Stimulated activated CD8-positive, alpha-beta memory T cell treated with anti-CD3 and anti-CD28 coated beads, Interleukin-7, amount 100 ng/mL, for 48 hours (primary cell): Measurements from ENCODE around the gene ABCA4.
"Not testable (repeated sequence)": the region's sequence is repeated elsewhere in the genome, so short reads cannot be mapped to it uniquely, and the experiment has no call there.

Experiments
- DNase-seq, 2 donors: peaks; one replicate each; pipeline ENCODE4 v3.0.0-alpha.2; 2020; ENCODE audit warnings: low read depth in 1 of 2; ENCODE audit errors: extremely low read depth in 1 of 2

The ABCA4 gene

DNA sequence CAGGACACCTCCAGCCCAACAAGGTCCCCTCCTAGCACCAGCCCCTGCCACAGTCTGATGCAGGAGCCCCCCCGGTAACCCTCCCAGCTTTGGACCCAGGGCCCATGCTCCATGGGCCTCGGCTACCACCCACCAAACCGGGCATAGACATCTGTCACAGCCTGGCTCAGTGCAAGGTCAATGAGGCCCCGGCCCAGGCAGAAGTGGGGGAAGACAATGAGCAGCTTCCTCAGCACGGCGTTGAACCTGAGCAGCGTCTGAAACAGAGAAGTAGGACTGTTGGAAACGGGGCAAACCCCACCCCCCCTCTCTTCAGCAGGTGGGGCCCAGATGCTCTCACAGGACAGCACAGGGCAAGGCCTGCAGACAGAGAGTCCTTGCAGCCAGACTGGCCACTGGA, 109.8 kb downstream of the ABCA4 start:
- DNase-seq, result no peak

DNA sequence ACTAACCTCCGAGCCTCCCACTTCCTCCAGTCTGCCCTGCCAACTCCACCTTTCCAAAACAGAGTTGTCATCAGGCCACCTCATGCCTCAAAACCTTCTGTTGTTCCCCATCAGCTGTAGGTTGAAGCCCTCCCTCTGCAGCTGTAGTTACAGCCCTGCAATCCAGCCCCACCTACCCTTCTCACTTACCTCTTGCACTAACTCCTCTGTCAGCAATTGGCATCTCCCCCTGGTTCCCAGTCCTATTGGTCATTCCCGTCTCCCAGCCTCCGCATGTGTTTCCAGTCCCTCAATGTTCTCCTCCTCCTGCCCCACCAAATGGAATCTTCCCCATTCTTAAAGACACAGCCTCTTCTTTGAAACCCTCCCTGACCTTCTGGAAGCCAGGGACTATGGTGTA, 111.6 kb downstream of the ABCA4 start:
- no peak for DNase-seq

DNA sequence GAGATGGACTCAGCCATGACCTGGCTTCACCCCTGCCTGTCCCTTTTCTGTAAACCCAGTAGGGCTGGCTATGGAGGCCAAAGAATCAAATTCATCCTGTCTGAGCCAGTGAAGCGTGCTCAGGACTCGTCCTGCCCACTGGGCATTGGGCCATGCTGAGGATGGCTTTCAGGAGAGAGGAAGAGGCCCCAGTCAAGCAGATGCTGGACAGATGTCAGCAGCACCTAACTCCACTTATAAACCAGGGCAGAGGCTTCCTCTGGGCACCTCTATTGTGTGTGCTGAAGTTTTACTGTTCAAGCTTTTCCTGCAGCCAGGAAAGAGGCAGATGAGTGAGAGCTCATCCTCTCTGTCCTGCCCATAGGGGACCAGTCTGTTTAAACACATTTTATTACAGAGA, 114.3 kb downstream of the ABCA4 start:
- no peak for DNase-seq

DNA sequence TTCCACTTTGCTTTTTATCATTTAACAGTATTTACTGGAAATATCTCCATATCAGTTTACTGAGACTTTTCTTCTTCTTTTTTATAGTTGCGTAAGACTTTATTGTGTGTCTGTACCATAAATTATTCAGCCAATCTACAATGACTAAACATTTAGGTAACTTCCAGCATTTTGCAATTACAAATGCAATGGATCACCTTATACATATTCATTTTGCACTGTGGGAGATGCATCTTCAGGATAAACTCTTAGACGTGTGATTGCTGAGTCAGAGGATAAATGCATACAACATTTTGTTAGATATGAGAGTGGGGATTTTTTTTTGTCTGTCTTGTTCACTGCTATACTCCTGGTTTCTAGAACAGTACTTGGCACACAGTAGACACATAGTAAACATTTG, 116.0 kb downstream of the ABCA4 start:
- no peak for DNase-seq

DNA sequence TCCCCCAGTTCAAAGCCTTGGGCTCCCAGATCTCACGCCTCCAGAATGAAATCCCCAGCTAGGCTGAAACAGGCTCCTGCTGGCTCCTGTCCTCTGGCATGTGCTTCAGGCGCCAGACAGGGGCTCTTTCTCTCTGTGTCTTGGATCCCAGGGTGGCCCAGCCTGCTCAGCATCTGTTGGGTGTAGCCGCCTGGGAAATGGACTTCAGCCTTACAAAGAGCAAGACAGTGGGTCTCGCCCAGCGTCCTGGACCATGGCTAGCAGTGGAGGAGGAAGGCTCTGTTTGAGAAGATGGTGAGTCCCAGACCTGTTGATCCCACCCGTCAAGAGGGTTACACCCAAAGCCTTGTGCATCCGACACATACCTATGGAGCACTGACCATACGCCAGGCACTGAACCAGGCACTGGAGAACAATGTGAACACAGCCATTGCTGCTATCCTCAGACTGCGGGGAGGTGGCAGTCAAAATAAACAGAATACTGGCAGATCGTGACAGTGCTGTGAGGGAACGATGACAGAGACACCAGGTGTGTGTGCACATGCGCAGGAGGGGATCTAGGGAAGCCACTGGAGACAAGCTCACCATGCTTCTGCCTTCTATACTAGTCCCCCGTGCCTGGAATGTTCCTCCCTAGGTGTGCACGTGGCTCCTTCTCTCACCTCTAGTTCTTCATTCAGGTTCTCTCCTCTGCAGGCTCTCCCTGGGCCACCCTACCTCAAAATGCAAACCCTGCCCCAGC, 118.7 kb downstream of the ABCA4 start:
- no peak for DNase-seq

DNA sequence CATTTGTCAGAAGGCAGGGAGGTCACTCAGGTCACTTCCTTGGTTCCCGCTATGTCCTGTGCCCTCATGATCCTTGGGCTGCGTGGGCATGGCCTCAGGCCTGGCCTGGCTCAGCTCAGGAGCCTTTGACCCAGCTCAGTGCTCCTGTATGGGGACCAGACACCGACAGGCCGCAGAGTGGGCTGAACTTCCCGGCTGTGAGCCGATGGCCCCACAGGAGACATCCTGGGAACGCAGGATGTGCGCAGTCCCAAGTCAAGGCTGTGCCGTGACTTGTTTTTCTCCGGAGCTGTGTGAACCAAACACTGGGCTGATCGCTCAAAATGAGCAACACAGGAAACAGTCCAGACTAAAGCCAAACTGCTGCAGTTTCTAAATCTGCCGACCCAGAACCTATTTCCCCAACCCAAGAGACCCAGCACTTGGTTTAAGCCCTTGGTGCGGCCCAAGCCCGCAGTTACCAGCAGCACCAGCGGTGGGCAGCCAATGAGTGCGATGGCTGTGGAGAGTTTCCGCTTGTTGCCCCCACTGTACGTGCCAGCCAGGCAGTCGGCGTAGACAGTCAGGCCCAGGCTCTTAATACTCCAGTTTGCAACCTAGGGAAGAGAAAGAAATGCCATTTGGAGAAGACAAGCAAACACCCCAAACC, 119.4 kb downstream of the ABCA4 start:
- DNase-seq, result no peak

DNA sequence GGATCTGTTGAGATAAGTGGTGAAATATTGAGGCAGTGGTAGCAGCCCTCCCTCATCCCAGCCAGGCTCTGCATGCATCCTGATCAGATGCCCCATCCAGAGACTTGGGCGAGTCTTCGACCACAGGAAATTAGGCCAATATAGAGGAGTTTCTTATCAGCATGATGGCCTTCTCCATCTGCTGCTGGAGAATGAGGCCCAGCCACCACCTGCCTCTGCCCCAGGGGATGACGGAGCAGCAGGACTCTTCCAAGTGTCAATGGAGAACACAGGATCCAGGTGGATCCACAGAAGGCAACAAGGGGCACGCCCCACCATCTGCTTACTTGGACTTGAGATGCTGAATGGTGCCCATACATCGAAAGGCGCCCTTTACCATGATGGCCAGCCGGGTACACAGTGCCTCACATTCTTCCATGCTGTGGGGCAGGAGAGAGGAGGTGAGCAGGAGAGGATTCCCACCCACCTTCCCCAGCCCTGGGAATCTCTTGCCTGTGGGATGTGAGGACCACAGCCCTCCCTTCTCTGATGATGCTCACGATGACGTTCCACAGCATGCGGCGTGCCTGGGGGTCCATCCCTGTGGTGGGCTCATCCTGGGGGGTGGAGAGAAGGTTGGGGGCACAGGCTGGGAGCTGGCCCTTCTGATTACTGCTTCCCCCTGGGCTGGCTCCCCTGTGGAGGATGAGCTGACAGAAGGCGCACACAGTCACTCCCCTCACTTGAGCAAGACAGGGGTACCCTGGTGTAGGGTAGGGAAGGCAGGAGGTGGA, 120.3 kb downstream of the ABCA4 start:
- no peak for DNase-seq

DNA sequence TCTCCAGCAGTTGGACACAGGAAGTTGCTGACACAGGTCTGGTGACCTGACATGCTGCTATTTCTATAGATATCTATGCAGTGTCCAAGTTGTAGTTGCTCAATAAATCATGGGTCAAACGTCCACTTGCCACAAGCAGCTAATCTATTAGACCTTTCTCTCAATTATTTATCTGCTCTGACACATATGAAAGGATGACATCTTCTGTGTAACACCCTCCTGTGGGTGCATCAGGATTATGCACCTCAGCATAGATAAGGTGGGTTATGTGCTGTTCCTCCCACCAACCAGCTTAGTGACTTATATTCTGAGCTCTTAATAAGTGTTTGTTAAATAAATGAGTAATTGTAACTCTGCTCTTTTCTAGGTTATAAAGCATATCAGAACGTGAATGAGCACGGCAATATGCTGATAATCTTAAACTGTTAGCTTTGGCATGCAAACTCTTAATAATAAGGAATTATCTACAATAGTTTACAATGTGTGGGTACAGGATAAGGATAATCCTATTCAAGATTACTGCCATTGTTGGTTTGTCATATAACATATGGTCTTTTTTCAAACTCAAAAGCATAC, 121.0 kb downstream of the ABCA4 start:
- no peak for DNase-seq

DNA sequence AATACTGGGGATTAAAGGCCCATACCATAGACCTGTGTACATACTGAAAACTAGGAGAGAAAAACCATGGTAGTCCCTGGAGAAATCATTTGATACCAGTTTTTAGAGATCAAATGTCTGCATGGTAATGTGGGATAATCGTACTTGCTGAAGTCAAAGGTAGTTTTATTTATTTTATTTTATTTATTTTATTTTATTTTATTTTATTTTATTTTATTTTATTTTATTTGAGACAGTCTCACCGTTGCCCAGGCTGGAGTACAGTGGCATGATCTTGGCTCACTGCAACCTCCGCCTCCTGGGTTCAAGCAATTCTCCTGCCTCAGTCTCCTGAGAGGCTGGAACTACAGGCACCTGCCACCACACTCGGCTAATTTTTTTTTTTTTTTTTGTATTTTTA, 122.4 kb downstream of the ABCA4 start:
- not testable (repeated sequence) for DNase-seq

DNA sequence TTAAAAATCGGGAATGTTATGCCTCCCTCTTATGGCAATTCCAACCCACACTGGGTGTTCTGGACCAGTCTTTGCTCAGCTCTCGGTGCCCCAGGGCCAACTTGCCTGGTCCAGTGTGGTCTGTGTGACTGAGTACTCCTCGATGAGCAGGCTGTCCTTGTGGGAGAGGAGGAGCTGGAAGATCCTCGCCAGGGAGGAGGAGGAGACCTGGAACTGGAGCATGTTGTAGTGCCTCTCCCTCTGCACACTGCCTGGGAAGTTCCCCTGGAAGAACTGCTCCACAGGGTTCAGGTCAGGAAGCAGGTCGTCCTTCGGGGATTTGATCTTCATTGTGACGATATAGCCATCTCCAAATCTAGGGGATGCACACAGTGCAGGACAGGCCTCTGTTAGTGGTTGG, 123.2 kb downstream of the ABCA4 start:
- no peak for DNase-seq

DNA sequence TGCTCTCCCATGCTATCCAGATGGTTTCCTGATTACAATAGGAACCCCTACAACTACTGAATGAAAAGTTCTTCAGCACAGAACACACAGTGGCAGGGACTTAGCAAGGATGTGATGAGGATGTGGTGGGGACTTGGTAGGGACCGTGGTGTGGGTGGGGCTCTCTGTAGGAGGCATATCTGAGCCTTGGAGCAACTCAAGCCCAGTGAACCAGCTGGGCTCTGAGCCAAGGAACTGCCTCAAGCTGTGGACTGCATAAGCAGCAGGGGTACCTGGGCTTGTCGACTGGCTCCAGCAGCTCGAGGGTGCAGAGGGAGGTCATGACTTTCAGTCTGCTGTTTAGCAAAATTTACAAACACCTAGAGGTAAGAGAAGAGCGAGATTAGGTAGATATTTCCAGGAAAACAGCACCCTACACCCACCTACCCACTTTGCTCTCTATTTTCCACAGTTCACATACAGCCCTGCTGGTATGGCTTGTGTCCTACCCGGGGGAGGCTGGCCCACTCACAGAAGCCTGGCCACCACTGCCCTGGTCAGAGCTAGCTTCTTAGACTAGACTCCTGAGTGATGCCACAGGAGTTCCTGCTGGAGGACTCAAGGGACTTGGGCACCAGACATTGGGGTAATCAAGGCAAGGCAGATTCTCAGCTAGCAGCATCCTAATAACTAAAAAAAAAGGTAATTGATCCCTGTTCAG, 125.0 kb downstream of the ABCA4 start:
- DNase-seq, result no peak

DNA sequence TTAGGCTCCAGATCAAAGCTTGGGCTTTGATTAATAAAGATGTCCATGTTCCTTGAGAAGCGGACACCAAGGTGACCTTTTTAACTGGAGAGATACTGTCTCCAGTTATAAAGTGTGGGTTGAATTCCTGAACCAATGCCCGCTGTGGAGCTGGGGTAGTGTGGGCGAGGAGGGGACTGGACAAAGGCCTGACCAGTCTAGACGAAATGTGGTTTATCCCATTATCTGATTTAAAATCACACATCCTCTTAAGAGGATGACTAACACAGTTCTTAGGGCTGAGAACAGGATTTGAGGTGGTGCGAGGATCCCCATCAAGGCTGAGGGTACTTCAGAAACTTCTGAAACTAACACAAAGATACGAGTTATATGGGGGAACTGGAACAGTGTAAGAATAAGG, 127.2 kb downstream of the ABCA4 start:
- DNase-seq, result no peak

DNA sequence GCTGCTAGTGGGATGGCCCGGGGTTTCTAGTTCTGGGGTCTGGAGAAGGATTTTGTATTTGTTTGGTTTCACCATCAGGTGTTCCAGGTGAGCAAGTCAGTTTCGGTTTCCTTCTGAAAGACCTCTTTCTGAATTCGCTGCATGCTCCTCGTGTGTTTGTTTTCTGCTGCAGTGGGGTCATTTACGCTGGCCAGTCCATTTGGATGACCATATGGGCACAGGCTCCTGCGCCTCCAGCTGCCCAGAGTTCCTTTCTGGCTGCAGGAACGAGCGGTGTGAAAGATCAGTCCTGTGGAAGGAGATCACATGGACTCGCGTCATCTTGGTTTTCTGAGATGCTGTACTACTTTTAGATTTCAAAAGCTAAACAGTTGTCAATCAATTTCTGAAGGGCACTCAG, 128.0 kb downstream of the ABCA4 start:
- no peak for DNase-seq

DNA sequence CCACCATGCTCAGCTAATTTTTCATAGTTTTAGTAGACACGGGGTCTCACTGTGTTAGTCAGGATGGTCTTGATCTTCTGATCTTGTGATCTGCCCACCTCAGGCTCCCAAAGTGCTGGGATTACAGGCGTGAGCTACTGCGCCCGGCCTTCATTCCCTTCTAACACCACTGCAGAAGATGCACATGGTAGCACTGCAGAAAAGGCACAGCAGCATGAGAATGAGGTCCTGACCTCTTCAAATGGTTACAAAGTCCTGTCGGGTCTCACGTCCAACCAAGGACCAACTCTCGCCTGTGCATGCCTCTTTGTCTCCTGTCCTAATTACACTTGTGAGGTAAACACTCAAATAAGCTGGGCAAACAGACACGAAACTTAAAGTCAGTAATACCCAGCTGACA, 128.8 kb downstream of the ABCA4 start:
- DNase-seq, result no peak

DNA sequence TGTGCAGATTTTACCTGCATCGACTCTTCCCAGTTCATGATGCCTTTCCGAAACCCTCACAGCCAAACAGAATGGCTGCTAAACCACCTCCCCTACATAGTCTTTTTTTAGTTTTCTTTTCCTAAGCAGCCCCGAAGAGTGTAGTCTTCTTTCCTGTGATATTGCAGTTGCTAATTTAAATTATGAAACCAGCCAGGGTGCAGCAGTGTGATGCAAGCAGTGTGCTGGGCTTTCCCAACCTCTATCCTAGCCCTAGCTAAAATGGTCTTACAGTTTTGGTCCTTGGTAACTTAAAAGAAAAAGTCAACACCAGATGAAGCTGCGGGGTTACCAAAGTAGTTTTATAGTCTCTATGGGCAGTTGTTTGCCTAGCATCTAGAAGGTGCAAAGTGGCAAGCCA, 129.7 kb downstream of the ABCA4 start:
- no peak for DNase-seq

DNA sequence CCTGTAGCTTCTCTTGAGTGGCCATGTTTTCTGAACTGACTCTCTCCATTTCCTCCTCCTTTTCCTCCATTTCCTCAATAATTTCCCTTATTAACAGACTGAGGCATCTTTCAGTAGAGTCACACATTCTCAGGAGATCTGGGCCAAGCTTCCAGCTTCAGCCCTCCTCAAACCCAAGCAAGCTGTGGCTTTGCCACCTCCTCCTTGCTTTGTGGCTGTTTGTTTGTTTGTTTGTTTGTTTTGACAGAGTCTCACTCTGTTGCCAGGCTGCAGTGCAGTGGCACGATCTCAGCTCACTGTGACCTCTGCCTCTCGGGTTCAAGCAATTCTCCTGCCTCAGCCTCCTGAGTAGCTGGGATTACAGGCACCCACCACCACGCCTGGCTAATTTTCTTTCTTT, 130.5 kb downstream of the ABCA4 start:
- DNase-seq, result not testable (repeated sequence)

DNA sequence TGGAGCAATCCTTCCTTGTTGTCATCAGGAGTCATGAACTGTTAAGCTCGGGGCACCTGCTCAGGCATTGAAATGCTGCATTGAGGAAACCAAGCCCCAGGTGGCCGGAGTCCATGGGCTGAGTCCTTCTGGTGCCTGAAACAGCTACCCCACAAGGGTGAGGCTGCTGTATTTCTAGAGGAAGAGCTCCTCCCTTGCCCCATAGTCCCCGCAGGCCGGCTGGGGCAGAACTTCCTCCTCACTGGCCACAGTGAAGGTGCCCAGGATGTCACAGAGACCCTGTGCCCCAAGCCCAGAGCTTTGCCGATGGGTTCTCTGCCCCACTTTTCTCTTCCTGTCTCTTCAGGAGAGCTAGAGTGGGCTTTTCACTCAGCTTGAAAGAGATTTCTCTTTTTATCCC, 130.9 kb downstream of the ABCA4 start:
- DNase-seq, result no peak

DNA sequence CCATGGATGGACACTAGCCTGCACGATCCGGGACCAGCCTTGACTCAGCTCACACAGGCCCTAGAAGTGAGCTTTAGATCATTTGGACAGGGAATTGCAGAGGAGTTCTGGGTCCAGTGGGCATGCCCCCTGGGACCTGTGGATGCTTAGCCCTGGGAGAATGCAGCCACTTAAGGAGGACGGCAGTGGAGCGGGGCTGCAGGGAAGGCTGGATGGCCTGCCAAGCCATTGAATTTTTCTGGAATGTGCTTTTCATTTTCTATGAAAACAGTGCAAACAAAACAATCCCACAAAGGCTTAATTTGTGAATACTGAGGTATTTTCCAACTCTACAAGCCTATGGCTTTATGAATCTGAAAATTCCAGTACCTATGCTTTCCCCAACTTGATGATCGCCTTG, 131.3 kb downstream of the ABCA4 start:
- DNase-seq, result no peak

DNA sequence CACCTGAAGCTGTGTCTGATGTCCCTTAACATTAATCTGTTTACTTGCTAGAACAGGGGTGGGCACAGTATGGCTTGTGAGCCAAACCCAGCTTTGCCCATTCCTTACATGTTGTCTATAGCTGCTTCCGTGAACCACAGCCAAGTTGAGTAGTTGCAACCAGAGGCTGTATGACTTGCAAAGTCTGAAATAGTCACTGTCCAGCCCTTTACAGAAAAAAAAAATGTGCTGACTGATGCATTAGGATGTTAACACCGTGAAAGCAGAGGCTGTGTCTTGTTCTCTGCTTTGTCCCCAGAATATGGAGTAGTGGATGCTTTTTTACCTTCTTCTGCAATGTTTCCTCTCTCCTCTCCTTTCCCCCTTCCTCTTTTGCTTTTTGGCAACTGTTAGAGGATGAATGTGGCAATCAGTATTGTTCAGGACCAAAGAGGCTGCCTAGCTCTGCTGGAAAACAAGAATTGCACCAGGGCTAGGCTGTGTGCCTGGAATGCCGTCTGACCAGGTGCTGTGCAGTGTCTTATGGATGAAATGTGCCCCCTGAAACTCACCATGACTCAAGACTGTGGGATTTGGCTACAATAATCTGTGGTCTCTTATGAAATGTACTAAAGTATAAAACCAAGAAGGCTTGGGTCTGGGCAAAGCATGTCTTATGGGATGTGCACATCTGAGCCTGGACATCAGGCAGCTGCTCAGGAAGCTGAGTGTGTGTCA, 132.2 kb downstream of the ABCA4 start:
- no peak for DNase-seq

DNA sequence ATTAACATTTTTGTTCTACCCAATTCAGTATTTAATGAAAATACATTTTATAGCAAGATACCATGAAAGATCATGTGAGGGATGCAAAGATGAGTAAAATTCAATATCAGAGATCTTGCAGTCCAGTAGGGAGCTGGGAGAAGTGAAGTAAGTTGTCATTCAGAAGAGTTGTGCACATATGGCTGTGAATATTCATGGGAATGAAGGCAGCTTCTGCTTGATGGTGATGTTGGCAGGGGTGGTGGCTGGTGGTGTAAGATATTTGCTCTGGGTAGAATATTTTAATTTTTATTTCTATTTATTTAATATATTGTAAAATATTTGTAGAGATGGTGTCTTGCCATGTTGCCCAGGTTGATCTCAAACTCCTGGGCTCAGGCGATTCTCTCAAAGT, 139.7 kb downstream of the ABCA4 start:
- no peak for DNase-seq
